Fibroblast of gingiva (primary cell): Measurements from ENCODE around the gene RAP1A.
A peak's percentile ranks its signal among the peaks of the same experiment; 100 is the strongest.

Experiments
- DNase-seq: peaks from one replicate; pipeline ENCODE4 v3.0.0-alpha.2; 2011; ENCODE audit warnings: low read depth

Gene RAP1A

GRCh38 chr1:111619635-111620440 is at the start of gene RAP1A:
TSS of gene RAP1A (plus strand) at chr1:111619789. CDS start at chr1:111691361, 71,572 bp downstream.
- DNase-seq, result peak; percentile 92

GRCh38 chr1:111569913-111570312 is 49.7 kb upstream of the RAP1A start:
- no peak for DNase-seq

- DNase-seq, result no peak
Observed at GRCh38 chr1:111570781-111571181, 48.8 kb upstream of the RAP1A start.

GRCh38 chr1:111571239-111571638 is 48.4 kb upstream of the RAP1A start:
- DNase-seq, result no peak

- DNase-seq, result peak; percentile 55
Observed at GRCh38 chr1:111571987-111572386, 47.6 kb upstream of the RAP1A start.

- DNase-seq, result no peak
Observed at GRCh38 chr1:111576547-111576946, 43.0 kb upstream of the RAP1A start.

GRCh38 chr1:111577814-111578213 is 41.8 kb upstream of the RAP1A start:
- no peak for DNase-seq

- DNase-seq, result no peak
Observed at GRCh38 chr1:111581166-111581565, 38.4 kb upstream of the RAP1A start.

- no peak for DNase-seq
Observed at GRCh38 chr1:111582016-111582415, 37.6 kb upstream of the RAP1A start.

- no peak for DNase-seq
Observed at GRCh38 chr1:111582644-111583618, 36.7 kb upstream of the RAP1A start.

GRCh38 chr1:111585447-111586086 is 34.0 kb upstream of the RAP1A start:
- DNase-seq, result no peak

- no peak for DNase-seq
Observed at GRCh38 chr1:111586112-111586511, 33.5 kb upstream of the RAP1A start.

GRCh38 chr1:111587509-111588174 is 31.9 kb upstream of the RAP1A start:
- DNase-seq, result no peak

- DNase-seq, result peak; percentile 9
Observed at GRCh38 chr1:111591937-111592336, 27.7 kb upstream of the RAP1A start.

GRCh38 chr1:111592389-111593361 is 26.9 kb upstream of the RAP1A start:
- DNase-seq, result peak; percentile 39

- DNase-seq, result no peak
Observed at GRCh38 chr1:111593403-111594305, 25.9 kb upstream of the RAP1A start.

- no peak for DNase-seq
Observed at GRCh38 chr1:111594306-111594693, 25.3 kb upstream of the RAP1A start.

- no peak for DNase-seq
Observed at GRCh38 chr1:111595807-111596206, 23.8 kb upstream of the RAP1A start.

- no peak for DNase-seq
Observed at GRCh38 chr1:111596499-111596898, 23.1 kb upstream of the RAP1A start.

- DNase-seq, result peak; percentile 68
Observed at GRCh38 chr1:111597426-111597825, 22.2 kb upstream of the RAP1A start.
